Gastroesophageal sphincter (tissue), 4 donors: ENCODE data around the gene SCAF1. TPM values are rescaled to one million over a fixed set of nuclear protein-coding genes. Genes with fewer than 3 reads are reported as not detected.

ENCODE experiments used
- ATAC-seq: fragments of 150-250 bp; one replicate; pipeline ENCODE4 v1.9.1; 2016; ENCODE audit warnings: mild to moderate bottlenecking, moderate library complexity
- H3K27ac ChIP-seq, 4 donors: fragments of 200-600 bp; sonication (generic) in 3 of 4; 1 replicate in 3 of 4; 2 replicates in 1 of 4; pipeline ENCODE4 v1.5.1; 2016 to 2019
- H3K27me3 ChIP-seq: fragments of 200-600 bp; sonication (generic); one replicate; pipeline ENCODE4 v1.5.1; 2019
- H3K36me3 ChIP-seq, 2 donors: fragments of 200-600 bp; sonication (generic); one replicate each; pipeline ENCODE4 v1.5.1; 2019; ENCODE audit warnings: control low read depth in 1 of 2
- H3K4me1 ChIP-seq, 3 donors: fragments of 200-600 bp; sonication (generic); 1 replicate in 2 of 3; 2 replicates in 1 of 3; pipeline ENCODE4 v1.5.1; 2016 to 2019; ENCODE audit warnings: control low read depth in 2 of 3
- H3K4me3 ChIP-seq, 2 donors: fragments of 200-600 bp; sonication (generic); one replicate each; pipeline ENCODE4 v1.5.1; 2019; ENCODE audit warnings: mild to moderate bottlenecking in 1 of 2, moderate library complexity in 1 of 2
- H3K9me3 ChIP-seq, 3 donors: fragments of 200-600 bp; sonication (generic); one replicate each; pipeline ENCODE4 v1.5.1; 2017 to 2019; ENCODE audit warnings: control low read depth in 2 of 3
- EP300 ChIP-seq: sonication (generic); formaldehyde crosslinking; IDR thresholded peaks from one replicate; pipeline ENCODE4 v1.6.1; 2017; ENCODE audit warnings: antibody characterized with exemption, mild to moderate bottlenecking
- POLR2A ChIP-seq, 2 donors: fragments of 450-650 bp; IDR thresholded peaks; one replicate each; pipeline ENCODE4 v1.6.1; 2017; ENCODE audit warnings: antibody characterized with exemption in 2 of 2, mild to moderate bottlenecking in 2 of 2, moderate library complexity in 1 of 2
- POLR2AphosphoS5 ChIP-seq: sonication (generic); formaldehyde crosslinking; IDR thresholded peaks from one replicate; pipeline ENCODE4 v1.6.1; 2017; ENCODE audit warnings: antibody characterized with exemption
- WGBS, 2 donors: methylation state at CpG; one replicate each; pipeline ENCODE4 v1.1.5; 2018; ENCODE audit warnings: low coverage in 1 of 2; 5-methylcytosine and 5-hydroxymethylcytosine counted together
- total RNA-seq, 4 donors: library from RNA; depleted of rRNA; stranded (reverse); fragments of >200 nt; gene quantifications; one replicate each; pipeline ENCODE4 v1.1.0, GENCODE V29; 2016
- TF ChIP-seq, protein P1 (sequence below), 4 experiments: fragments of 200-600 bp in 2 of 4; fragments of 450-650 bp in 2 of 4; sonication (generic) in 1 of 4; IDR thresholded peaks; one replicate each; pipeline ENCODE4 v1.5.1; 2017 to 2019; ENCODE audit warnings: antibody characterized with exemption in 4 of 4, mild to moderate bottlenecking in 2 of 4, moderate library complexity in 2 of 4

The SCAF1 gene
- total RNA-seq, 4 donors from 2014 or later, result 18.2 to 37.5 (median 18.5) TPM

DNA sequence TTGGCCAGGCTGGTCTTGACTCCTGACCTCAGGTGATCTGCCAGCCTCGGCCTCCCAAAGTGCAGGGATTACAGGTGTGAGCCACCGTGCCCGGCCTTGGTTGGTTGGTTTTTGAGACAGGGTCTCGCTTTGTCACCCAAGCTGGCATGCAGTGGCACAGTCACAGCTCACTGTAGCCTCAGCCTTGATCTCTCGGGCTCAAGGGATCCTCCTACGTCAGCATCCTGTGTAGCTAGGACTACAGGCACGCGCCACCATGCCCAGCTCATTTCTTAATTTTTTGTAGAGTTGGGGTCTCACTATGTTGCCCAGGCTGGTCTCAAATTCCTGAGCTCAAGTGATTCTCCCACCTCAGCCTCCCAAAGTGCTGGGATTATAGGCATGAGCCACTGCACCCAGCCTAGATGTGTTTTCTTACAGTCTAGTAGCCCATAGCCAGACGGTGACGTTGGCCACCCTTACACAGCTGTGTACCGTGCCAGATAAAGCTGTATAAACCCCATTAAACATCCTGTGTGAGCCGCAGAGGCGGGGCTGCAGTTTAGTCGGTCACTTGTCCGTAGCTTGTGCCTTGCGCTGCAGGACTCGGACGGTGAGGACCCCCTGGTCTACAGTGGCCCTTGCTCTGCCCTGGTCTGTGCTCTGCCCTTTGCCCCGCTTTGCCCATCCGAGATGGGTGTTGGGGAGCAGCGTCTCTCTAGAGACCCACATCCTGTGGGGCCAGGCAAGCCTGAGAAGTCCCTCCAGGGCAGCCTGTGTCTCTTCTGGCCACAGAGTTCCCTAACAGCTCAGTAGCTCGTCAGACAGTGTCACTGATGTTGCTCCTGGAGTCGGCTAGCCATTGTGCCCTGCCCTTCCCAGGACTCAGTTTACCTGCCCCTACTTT, 13.8 kb downstream of the SCAF1 start:
- Histone ChIP-seq H3K4me3 (no peak overlapping the region), H3K27ac (no peak overlapping the region), H3K27me3 (no peaks in the 10 kb centered on the region), H3K4me1 (no peaks in the 10 kb centered on the region), H3K36me3 (peaks cover 0 to 100% of the 10 kb centered on the region in 2 donors), H3K9me3 (no peaks in the 10 kb centered on the region)
- WGBS, 2 donors, result 90 to 100% methylated on average over 2 of the region's 23 CpGs
- ATAC-seq, result no peak
- TF ChIP-seq POLR2A (IDR thresholded peaks at IDR 0.05), result no peak
- no peak for TF ChIP-seq POLR2AphosphoS5
- no peak for TF ChIP-seq EP300
- TF ChIP-seq, protein P1, sequence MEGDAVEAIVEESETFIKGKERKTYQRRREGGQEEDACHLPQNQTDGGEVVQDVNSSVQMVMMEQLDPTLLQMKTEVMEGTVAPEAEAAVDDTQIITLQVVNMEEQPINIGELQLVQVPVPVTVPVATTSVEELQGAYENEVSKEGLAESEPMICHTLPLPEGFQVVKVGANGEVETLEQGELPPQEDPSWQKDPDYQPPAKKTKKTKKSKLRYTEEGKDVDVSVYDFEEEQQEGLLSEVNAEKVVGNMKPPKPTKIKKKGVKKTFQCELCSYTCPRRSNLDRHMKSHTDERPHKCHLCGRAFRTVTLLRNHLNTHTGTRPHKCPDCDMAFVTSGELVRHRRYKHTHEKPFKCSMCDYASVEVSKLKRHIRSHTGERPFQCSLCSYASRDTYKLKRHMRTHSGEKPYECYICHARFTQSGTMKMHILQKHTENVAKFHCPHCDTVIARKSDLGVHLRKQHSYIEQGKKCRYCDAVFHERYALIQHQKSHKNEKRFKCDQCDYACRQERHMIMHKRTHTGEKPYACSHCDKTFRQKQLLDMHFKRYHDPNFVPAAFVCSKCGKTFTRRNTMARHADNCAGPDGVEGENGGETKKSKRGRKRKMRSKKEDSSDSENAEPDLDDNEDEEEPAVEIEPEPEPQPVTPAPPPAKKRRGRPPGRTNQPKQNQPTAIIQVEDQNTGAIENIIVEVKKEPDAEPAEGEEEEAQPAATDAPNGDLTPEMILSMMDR (IDR thresholded peaks at IDR 0.05), result no peak

GRCh38 chr19:49656456-49657109, 14.6 kb downstream of the SCAF1 start:
- ATAC-seq, result no peak

GRCh38 chr19:49657493-49658138, 15.6 kb downstream of the SCAF1 start:
- Histone ChIP-seq H3K4me1 (no peaks in the 10 kb centered on the region), H3K27ac (no peak overlapping the region), H3K27me3 (no peaks in the 10 kb centered on the region), H3K4me3 (no peak overlapping the region), H3K9me3 (no peaks in the 10 kb centered on the region), H3K36me3 (peaks cover 0 to 100% of the 10 kb centered on the region in 2 donors)
- 81 to 83% methylated on average over 6 to 12 of the region's 22 CpGs for WGBS, 2 donors
- TF ChIP-seq POLR2A (IDR thresholded peaks at IDR 0.05) (no peak), POLR2AphosphoS5 (no peak), EP300 (no peak)
- TF ChIP-seq, protein P1 (IDR thresholded peaks at IDR 0.05), result no peak
- no peak for ATAC-seq

More at GRCh38 chr19:49656456-49657109, 14.6 kb downstream of the SCAF1 start:
- Histone ChIP-seq H3K4me3 (no peak overlapping the region), H3K4me1 (no peaks in the 10 kb centered on the region), H3K9me3 (no peaks in the 10 kb centered on the region), H3K27me3 (no peaks in the 10 kb centered on the region), H3K27ac (no peak overlapping the region), H3K36me3 (peaks cover 0 to 100% of the 10 kb centered on the region in 2 donors)
- WGBS, 2 donors, result 70 to 100% methylated on average over 4 to 5 of the region's 17 CpGs
- TF ChIP-seq POLR2AphosphoS5, result no peak

- no peak for ATAC-seq
- TF ChIP-seq POLR2AphosphoS5, result no peak
- TF ChIP-seq POLR2A (IDR thresholded peaks at IDR 0.05), result no peak
- TF ChIP-seq, protein P1 (IDR thresholded peaks at IDR 0.05), result no peak
- TF ChIP-seq EP300, result no peak
- Histone ChIP-seq H3K36me3 (peaks cover 0 to 100% of the 10 kb centered on the region in 2 donors), H3K4me3 (no peak overlapping the region), H3K27ac (no peak overlapping the region), H3K27me3 (no peaks in the 10 kb centered on the region), H3K9me3 (no peaks in the 10 kb centered on the region), H3K4me1 (peaks cover 0 to 4% (median 0%) of the 10 kb centered on the region in 3 donors)
- no CpG with 5 or more reads among the region's 15 CpGs for WGBS, 2 donors
Measured at GRCh38 chr19:49658139-49658517, 16.1 kb downstream of the SCAF1 start.
